Caco-2 (cell line): ENCODE results near the gene TBC1D25. TPM values are rescaled to one million over a fixed set of nuclear protein-coding genes. Genes with fewer than 3 reads are reported as not detected.

Experiments used
- BruUV-seq: library from RNA; stranded (reverse); fragments of 400-500 nt; replicated peaks from 2 replicates; lab custom pipeline; 2021; lab: Mats Ljungman, UMichigan
- CTCF ChIA-PET: fragments of 300-600 bp; sonication (Branson Sonifier 250); formaldehyde crosslinking; loops from one replicate; lab custom pipeline; 2022; ENCODE audit warnings: antibody characterized with exemption; lab: Charles Lee
- POLR2A ChIA-PET: fragments of 300-600 bp; sonication (Branson Sonifier 250); formaldehyde crosslinking; loops from one replicate; lab custom pipeline; 2022; ENCODE audit warnings: antibody characterized with exemption; lab: Charles Lee
- DNase-seq, 2 experiments: peaks; one replicate each; pipeline versions ENCODE4 v3.0.0 to v3.0.0-alpha.2; 2020 to 2022
- H3K27me3 ChIP-seq: replicated peaks from 2 replicates; pipeline ENCODE4 v1.6.0; 2011; ENCODE audit warnings: low read length; ENCODE audit not compliant: control insufficient read depth, insufficient read depth
- H3K36me3 ChIP-seq: 2 replicates; pipeline ENCODE4 v1.5.1; 2011; ENCODE audit warnings: low read length; ENCODE audit not compliant: control insufficient read depth, insufficient read depth
- H3K4me1 ChIP-seq: fragments of 250-450 bp; sonication (Bioruptor Pico); 2 replicates; pipeline ENCODE4 v1.5.1; 2020; ENCODE audit warnings: mild to moderate bottlenecking
- H3K4me3 ChIP-seq: 2 replicates; pipeline ENCODE4 v1.5.1; 2011; ENCODE audit warnings: low read depth, mild to moderate bottlenecking, control low read depth, low read length
- H3K9me3 ChIP-seq: fragments of 250-450 bp; sonication (Bioruptor Pico); 2 replicates; pipeline ENCODE4 v1.5.1; 2020; ENCODE audit warnings: mild to moderate bottlenecking, moderate library complexity
- H3K27ac Mint-ChIP-seq: one replicate; pipeline ENCODE4 v1.8.0; 2022; ENCODE audit warnings: mixed read lengths; ENCODE audit not compliant: unreplicated experiment
- H3K27me3 Mint-ChIP-seq: one replicate; pipeline ENCODE4 v1.8.0; 2022; ENCODE audit warnings: mixed read lengths; ENCODE audit not compliant: insufficient read depth, unreplicated experiment
- H3K36me3 Mint-ChIP-seq: one replicate; pipeline ENCODE4 v1.8.0; 2022; ENCODE audit warnings: mild to moderate bottlenecking, mixed read lengths; ENCODE audit not compliant: insufficient read depth, unreplicated experiment
- H3K4me1 Mint-ChIP-seq: one replicate; pipeline ENCODE4 v1.8.0; 2022; ENCODE audit warnings: low read depth, mixed read lengths; ENCODE audit not compliant: unreplicated experiment
- H3K4me3 Mint-ChIP-seq: one replicate; pipeline ENCODE4 v1.8.0; 2022; ENCODE audit warnings: mild to moderate bottlenecking, moderate library complexity, mixed read lengths; ENCODE audit not compliant: unreplicated experiment
- H3K9me3 Mint-ChIP-seq: one replicate; pipeline ENCODE4 v1.8.0; 2022; ENCODE audit warnings: mixed read lengths; ENCODE audit not compliant: unreplicated experiment
- intact Hi-C: fragments of 100-400 bp; cut with micrococcal nuclease; formaldehyde crosslinking; loops from one replicate; pipeline ENCODE4 v1.10.0; 2022; ENCODE audit not compliant: unreplicated experiment
- total RNA-seq: library from RNA; stranded (reverse); gene quantifications from 2 replicates; pipeline ENCODE4 v1.2.3, GENCODE V29; 2022
- TF ChIP-seq, protein P1 (sequence below), 2 experiments: fragments of 200-600 bp in 1 of 2; IDR thresholded peaks; 1 replicate in 1 of 2; 2 replicates in 1 of 2; pipeline versions ENCODE4 v1.5.1 to v1.8.0; 2011 to 2022; ENCODE audit warnings: antibody characterized with exemption in 1 of 2, control low read depth in 1 of 2, inconsistent platforms in 1 of 2, low read depth in 1 of 2, low read length in 1 of 2, mild to moderate bottlenecking in 1 of 2, moderate library complexity in 1 of 2; ENCODE audit not compliant: insufficient read depth in 1 of 2, severe bottlenecking in 1 of 2, unreplicated experiment in 1 of 2

The TBC1D25 gene
- total RNA-seq, 1 experiment from 2014 or later, result 11.1 TPM

DNA sequence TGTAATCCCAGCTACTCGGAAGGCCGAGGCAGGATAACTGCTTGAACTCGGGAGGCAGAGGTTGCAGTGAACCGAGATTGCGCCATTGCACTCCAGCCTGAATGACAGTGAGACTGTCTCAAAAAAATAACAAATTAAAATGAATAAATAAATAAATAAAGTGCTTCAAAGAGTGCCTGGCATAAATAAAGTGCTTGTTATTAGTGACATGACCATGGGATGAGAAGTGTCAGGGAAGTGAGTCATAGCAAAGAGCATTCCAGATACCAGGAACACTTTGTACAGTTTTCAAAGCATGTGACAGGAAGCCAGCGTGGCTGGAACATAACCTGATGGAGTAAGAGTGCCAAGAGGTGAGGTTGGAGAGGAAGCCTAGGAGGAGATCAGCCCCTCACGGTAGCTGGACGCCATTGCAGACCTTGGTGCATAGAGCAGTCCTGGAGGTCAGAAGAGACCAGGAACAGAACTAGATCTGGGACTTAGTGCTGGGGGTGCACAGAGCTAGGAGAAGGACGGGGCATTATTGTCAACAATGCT, 51.8 kb downstream of the TBC1D25 start:
- no peaks in the 10 kb centered on the region for H3K4me1 ChIP-seq
- no peaks in the 10 kb centered on the region for H3K9me3 ChIP-seq
- Mint-ChIP-seq H3K9me3 (no peaks in the 10 kb centered on the region), H3K27ac (no peak overlapping the region), H3K27me3 (no peaks in the 10 kb centered on the region), H3K36me3 (no peaks in the 10 kb centered on the region), H3K4me1 (no peaks in the 10 kb centered on the region), H3K4me3 (no peak overlapping the region)
- no peaks in the 10 kb centered on the region for H3K27me3 ChIP-seq
- no peak overlapping the region for H3K4me3 ChIP-seq
- no peaks in the 10 kb centered on the region for H3K36me3 ChIP-seq
- no TSS peak for BruUV-seq
- ChIA-PET POLR2A (no interaction called here), CTCF (no interaction called here)
- no peak for DNase-seq
- TF ChIP-seq, protein P1, sequence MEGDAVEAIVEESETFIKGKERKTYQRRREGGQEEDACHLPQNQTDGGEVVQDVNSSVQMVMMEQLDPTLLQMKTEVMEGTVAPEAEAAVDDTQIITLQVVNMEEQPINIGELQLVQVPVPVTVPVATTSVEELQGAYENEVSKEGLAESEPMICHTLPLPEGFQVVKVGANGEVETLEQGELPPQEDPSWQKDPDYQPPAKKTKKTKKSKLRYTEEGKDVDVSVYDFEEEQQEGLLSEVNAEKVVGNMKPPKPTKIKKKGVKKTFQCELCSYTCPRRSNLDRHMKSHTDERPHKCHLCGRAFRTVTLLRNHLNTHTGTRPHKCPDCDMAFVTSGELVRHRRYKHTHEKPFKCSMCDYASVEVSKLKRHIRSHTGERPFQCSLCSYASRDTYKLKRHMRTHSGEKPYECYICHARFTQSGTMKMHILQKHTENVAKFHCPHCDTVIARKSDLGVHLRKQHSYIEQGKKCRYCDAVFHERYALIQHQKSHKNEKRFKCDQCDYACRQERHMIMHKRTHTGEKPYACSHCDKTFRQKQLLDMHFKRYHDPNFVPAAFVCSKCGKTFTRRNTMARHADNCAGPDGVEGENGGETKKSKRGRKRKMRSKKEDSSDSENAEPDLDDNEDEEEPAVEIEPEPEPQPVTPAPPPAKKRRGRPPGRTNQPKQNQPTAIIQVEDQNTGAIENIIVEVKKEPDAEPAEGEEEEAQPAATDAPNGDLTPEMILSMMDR (IDR thresholded peaks at IDR 0.05; ENCODE audit: insufficient read depth in 1 of 2, low read depth in 1 of 2, low read length in 1 of 2, severe bottlenecking in 1 of 2, unreplicated experiment in 1 of 2), result no peak
- intact Hi-C loops, result no loop called here

DNA sequence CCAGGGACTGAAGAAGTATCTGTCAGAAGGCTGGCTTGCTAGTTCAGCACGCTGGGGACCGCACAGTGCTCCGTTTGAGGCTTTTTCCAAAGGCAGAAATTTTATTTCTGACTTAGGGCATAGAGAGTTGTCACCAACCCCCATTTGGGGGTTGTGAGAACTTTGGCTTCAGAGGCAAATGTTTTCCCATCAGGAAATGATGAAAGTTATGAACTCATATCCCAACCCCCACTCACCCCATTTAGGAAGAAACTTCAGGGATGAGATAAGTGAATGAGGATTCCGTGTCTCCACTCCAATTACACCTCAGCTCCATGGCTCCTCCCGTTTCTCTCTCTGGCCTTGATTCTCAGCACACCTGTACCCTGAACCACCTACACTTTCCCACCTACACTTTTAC, 53.5 kb downstream of the TBC1D25 start:
- no peaks in the 10 kb centered on the region for H3K4me1 Mint-ChIP-seq
- intact Hi-C loops, result no loop called here
- H3K27me3 Mint-ChIP-seq, result no peaks in the 10 kb centered on the region

DNA sequence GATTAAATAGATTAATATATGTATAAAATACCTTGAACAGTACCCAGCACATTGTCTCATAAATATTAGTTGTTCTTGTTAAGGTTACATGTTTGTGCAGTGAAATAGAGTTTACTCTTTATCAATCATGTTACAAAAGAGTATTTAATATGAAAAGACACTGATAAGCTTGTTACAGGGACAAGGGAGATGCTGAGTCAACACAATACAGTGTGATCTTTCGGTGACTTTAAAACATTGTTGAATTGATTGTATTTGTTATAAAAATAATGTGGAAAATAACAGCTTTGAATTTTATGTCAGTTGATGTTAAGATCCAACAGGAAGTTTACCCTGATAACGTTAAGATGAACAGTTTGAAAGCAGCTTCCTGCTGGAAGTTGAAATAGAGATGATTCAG, 56.4 kb downstream of the TBC1D25 start:
- POLR2A ChIA-PET, result no interaction called here
- intact Hi-C loops, result loop anchor here (2.0 kb wide), 1 partner anchor 13 kb away; no protein-coding TSS in a partner anchor
- BruUV-seq, result no TSS peak

More for the DNA sequence above, 53.5 kb downstream of the TBC1D25 start:
- no TSS peak for BruUV-seq
- H3K9me3 Mint-ChIP-seq, result no peaks in the 10 kb centered on the region
- H3K27ac Mint-ChIP-seq, result no peak overlapping the region
- no peak overlapping the region for H3K4me3 Mint-ChIP-seq
- Histone ChIP-seq H3K27me3 (no peaks in the 10 kb centered on the region), H3K9me3 (no peaks in the 10 kb centered on the region), H3K4me3 (no peak overlapping the region), H3K4me1 (no peaks in the 10 kb centered on the region), H3K36me3 (no peaks in the 10 kb centered on the region)
- no peak for DNase-seq
- CTCF ChIA-PET, result no interaction called here
- POLR2A ChIA-PET, result no interaction called here
- TF ChIP-seq, protein P1 (IDR thresholded peaks at IDR 0.05; ENCODE audit: insufficient read depth in 1 of 2, low read depth in 1 of 2, low read length in 1 of 2, severe bottlenecking in 1 of 2, unreplicated experiment in 1 of 2), result no peak
- H3K36me3 Mint-ChIP-seq, result peaks cover 10% of the 10 kb centered on the region

More for the DNA sequence above, 56.4 kb downstream of the TBC1D25 start:
- CTCF ChIA-PET, result no interaction called here
- Mint-ChIP-seq H3K27me3 (no peaks in the 10 kb centered on the region), H3K36me3 (peaks cover 12% of the 10 kb centered on the region), H3K4me3 (no peak overlapping the region), H3K4me1 (no peaks in the 10 kb centered on the region), H3K9me3 (no peaks in the 10 kb centered on the region), H3K27ac (no peak overlapping the region)
- H3K9me3 ChIP-seq, result no peaks in the 10 kb centered on the region
- TF ChIP-seq, protein P1 (IDR thresholded peaks at IDR 0.05; ENCODE audit: insufficient read depth in 1 of 2, low read depth in 1 of 2, low read length in 1 of 2, severe bottlenecking in 1 of 2, unreplicated experiment in 1 of 2), result no peak
- no peak for DNase-seq
- no peaks in the 10 kb centered on the region for H3K27me3 ChIP-seq
- no peak overlapping the region for H3K4me3 ChIP-seq
- H3K36me3 ChIP-seq, result no peaks in the 10 kb centered on the region; the same call in 1 of the 2 replicates
- H3K4me1 ChIP-seq, result peaks cover 3% of the 10 kb centered on the region; the same call in 1 of the 2 replicates
